ENCODE data around the gene DHX35.
"Not testable (repeated sequence)": the region's sequence is repeated elsewhere in the genome, so short reads cannot be mapped to it uniquely, and the experiment has no call there.

The DHX35 gene

DNA sequence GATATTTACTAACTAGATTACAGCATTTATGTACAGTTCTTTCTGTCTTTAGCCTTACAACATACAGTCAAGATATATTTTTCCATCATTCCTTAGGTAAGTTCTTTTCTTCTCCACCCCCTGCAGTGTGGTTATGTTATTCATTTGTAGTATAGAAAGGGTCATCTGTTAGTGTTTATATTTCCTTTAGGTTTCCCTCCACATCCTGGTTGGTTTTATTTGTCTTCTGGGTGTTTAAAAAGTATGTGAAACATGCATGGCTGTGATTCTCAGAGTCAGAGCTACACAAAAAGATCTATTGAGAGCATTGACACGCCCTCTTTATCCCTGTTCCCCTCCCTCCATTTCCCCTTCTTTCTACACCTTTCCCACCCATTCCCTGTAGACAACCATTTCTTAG is 20.1 kb downstream of the DHX35 start:
- no peak for FAIRE-seq

DNA sequence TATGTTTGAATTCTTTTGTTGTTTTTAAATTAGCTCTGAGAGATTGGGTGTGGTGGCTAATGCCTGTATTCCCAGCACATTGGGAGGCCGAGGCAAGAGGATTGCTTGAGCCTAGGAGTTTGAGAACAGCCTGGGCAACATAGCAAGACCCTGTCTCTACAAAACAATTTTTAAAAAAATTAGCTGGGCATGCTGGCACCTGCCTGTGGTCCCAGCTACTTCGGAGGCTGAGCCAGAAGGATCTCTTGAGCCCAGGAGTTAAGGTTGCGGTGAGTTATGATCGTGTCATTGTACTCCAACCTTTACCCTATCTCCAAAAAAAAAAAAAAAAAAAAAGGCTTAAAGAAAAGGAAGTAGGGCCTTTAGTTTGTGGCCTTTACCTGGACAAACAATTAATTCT is 22.9 kb downstream of the DHX35 start:
- no peak for FAIRE-seq

GRCh38 chr20:38985603-38986170 is 23.5 kb downstream of the DHX35 start:
- FAIRE-seq = no peak

GRCh38 chr20:38986663-38987062 is 24.5 kb downstream of the DHX35 start:
- FAIRE-seq = no peak

DNA sequence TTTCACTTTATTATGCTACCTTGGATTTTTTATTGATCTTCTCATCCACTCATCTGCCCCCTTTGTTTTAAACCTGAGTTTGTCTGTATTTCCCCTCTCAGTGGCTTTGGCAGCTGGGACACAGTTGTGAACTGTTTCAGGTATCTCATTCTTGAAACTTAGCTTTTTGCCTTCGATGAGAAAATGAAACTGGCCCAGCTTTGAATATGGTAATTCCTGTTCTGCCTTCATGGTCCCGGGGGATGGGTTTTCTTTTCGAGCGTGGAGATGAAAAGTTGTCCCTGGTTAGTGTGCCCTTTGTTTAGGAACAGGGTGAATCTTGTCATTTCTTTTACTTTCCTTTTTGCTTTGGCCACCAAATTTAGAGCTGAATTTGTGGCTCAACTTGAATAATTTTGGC is 25.6 kb downstream of the DHX35 start:
- no peak for FAIRE-seq

DNA sequence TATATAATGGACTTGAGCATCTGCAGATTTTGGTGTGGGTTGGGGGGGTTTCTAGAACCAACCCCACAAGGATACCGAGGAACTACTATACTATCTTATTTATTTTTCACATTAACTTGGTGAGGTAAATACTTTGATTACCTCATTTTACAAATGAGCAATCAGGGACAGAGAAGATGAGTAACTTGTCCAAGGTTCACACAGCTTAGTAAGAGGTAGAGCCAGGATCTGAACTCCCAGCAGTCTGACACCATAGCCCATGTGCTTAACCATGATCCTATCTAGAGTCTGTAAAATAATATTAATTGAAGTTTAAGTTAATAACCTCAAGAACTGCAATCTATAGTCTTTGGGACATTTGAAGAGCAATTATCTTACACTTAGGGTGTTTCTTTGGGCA is 28.6 kb downstream of the DHX35 start:
- no peak for FAIRE-seq

- no peak for FAIRE-seq
These were observed 29.9 kb downstream of the DHX35 start for GRCh38 chr20:38991814-38992704.

DNA sequence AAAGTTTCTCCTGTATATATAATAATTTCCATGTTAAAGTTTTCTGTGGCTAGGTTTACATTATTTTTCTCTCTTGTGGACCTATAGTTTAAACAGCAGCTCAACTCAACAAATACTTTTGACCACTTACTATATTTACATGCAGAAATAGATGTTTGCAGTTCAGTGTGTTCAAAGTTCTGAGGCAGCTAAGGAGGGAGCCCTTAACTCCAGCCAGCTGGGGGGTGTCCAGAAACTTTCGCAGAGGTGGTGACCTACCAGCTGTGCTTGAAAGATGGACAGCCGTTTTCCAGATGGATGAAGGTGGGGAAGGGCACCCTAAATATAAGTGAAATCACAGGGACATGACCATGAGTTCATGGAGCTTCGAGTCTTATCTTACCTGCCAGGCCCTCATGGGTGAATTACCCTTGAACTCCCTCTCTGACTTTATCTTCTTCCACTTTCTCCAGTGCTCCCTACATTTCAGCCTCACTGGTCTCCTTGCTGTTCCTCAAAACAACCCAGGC is 33.4 kb downstream of the DHX35 start:
- FAIRE-seq = no peak

- not testable (repeated sequence) for FAIRE-seq
These were observed 34.7 kb downstream of the DHX35 start for GRCh38 chr20:38996866-38997265.

- no peak for FAIRE-seq
These were observed 35.5 kb downstream of the DHX35 start for GRCh38 chr20:38997622-38998021.

DNA sequence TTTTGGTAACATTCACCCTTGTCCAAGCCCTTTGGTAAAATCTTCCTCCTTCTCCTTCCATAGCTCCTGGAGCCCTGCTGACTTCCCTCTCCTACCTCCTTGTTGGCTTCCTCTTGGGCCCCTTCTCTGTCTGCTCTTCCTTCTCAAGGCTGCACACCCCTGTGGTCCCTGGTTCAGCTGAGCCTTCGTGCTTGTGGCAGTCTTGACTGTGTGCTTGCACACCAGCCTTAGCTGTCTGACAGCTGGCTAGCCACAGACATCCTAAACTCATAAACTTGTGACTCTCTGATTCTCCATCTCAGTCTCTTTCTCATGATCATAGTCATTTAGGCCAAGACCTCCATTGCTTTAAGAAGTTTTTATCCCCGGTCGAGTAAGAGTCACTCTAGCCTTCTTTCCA is 37.1 kb downstream of the DHX35 start:
- FAIRE-seq = no peak

GRCh38 chr20:38999965-39000910 is 38.1 kb downstream of the DHX35 start:
- no peak for FAIRE-seq

DNA sequence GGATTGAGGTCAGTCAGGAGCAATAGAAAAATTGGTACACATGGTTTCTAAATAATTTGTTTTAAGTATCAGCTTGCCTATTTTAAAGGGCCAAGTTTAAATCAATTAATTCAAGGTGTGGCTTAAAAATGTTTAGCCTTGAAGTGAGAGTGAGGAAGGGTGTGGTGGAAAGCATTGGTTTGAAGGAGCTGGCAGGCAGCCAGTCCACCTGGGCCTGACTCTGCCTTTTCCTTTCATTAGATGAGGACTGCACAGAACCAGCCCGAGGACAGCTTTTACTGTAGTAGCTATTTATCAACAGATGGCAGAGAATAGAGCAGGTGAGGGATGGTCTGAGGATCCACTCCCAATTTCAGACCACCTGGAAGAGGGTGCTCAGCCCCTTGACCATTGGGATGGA is 42.4 kb downstream of the DHX35 start:
- no peak for FAIRE-seq

DNA sequence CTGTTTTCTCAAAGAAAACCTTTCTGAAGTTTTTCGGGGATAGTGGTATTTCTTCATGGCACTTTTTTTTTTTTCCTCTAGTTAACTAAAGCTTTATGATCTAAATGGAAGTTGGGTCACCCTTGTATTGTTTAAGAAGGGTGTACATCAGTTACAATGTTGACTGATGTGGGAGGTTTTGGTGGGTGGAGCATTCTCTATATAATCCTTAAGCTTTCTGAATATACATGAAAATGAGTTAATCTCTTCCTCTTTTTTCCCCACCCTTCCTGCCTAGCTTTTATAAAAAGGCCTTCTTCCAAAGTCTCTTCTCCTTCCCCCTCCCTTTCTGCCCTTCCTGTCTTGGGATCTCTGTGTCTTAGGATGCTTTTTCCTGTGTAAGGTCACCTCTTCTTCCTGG is 47.2 kb downstream of the DHX35 start:
- FAIRE-seq = no peak

- no peak for FAIRE-seq
These were observed 48.4 kb downstream of the DHX35 start for GRCh38 chr20:39010496-39010895.

DNA sequence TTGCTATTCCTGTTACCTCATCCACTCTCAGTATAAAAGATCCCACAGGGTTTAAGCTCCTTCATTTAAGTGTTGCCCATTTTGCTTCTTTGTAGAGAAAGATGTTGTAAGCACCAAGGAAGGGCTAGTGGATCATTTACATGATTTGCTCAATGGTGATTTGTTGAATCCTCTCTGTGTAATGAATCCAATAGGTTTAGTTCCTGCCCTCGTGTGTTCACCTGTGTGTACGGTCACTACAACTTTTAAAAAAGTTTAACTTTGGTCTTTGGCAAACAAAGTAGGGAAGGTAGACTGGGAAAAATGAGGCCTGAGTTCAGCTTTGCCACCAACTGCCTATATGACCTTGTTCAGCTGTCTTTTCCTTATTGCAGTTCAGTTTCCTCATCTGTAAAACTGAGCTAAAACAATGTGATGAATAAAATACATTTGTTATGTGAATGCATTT is 51.5 kb downstream of the DHX35 start:
- no peak for FAIRE-seq

GRCh38 chr20:39016041-39016440 is 53.9 kb downstream of the DHX35 start:
- FAIRE-seq = no peak

- FAIRE-seq = no peak
These were observed 54.4 kb downstream of the DHX35 start for GRCh38 chr20:39016506-39016905.

- no peak for FAIRE-seq
These were observed 56.9 kb downstream of the DHX35 start for GRCh38 chr20:39019027-39019426.

GRCh38 chr20:39019805-39020325 is 57.7 kb downstream of the DHX35 start:
- FAIRE-seq = no peak

DNA sequence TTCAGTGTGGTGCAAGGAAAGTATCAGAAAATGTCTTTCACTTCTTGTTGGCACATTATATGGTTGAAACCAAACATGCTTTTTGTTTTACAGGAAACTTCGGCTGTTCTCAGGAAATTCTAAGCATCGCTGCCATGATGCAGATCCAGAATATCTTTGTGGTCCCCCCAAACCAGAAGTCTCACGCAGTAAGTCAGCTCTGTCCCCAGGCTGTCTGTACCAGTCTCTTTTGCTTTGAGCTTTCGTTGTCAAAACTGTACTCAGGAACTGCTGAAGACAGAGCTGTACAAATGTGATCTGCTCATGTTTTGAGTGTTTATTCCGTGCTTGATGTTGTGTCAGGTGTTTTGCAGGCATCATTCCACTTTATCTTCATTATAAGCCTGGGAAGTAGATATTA is 59.6 kb downstream of the DHX35 start:
- no peak for FAIRE-seq

DNA sequence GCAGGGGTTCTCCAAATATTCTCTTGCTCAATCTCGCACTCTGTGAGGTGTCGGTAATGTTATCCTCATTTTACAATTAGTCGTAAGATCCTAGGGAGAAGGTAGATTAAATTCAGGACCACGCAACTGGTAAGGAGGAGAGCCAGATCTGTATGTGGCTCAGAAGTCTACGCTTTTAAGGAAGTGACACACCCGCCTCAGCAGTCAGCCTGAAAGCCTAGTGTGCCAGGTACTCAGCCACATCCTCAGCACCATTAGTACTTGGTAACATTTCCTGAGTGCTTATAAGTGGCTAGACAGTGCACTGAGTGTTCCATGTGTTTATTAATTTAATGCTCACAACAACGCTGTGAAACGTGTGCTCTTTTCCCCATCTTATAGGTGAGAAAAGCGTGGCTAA is 63.7 kb downstream of the DHX35 start:
- FAIRE-seq = no peak

DNA sequence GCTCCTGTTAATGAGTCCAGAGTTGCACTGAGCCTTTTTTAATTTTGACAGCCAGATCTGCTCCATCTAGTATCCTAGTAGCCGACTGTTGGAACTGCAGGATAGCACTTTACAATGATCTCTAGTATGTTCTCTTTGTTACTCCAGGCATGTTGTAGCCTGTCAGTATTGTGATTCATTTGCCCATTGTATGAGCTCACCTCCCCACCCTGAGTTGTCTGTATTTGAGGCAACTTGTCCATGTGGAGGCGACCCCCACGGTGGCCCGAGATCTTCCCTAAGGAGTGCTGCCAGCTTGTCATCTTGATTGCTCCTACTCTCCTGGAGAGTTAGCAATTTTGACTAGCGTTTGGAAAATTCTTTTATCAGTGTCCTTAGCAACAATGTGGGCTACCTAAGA is 67.2 kb downstream of the DHX35 start:
- no peak for FAIRE-seq
